MM.1S (cell line): ENCODE measurements around the gene ALPL.

Source experiments
- DNase-seq: peaks from one replicate; pipeline ENCODE4 v3.0.0-alpha.2; 2015
- H2AFZ ChIP-seq: fragments of 300-600 bp; sonication (generic); 2 replicates; pipeline ENCODE4 v1.6.0; 2016; ENCODE audit warnings: antibody characterized with exemption, low read length
- H3F3A ChIP-seq: fragments of 300-600 bp; sonication (generic); 2 replicates; pipeline ENCODE4 v1.6.1; 2016; ENCODE audit warnings: mild to moderate bottlenecking, antibody characterized with exemption, low read length, moderate library complexity, mixed read lengths; ENCODE audit not compliant: insufficient read depth
- H3K27ac ChIP-seq: fragments of 300-600 bp; sonication (generic); 2 replicates; pipeline ENCODE4 v1.5.1; 2016; ENCODE audit warnings: mild to moderate bottlenecking, low read length
- H3K27me3 ChIP-seq: fragments of 300-600 bp; sonication (generic); replicated peaks from 2 replicates; pipeline ENCODE4 v1.6.0; 2016; ENCODE audit warnings: low read length; ENCODE audit not compliant: insufficient read depth
- H3K36me3 ChIP-seq: fragments of 300-600 bp; sonication (generic); replicated peaks from 2 replicates; pipeline ENCODE4 v1.6.1; 2016; ENCODE audit warnings: mild to moderate bottlenecking, low read length, mixed read lengths; ENCODE audit not compliant: insufficient read depth
- H3K4me1 ChIP-seq: fragments of 300-600 bp; sonication (generic); 2 replicates; pipeline ENCODE4 v1.6.1; 2016; ENCODE audit warnings: low read length, mixed read lengths
- H3K4me2 ChIP-seq: fragments of 300-600 bp; sonication (generic); 2 replicates; pipeline ENCODE4 v1.6.0; 2016; ENCODE audit warnings: low read depth, low read length
- H3K4me3 ChIP-seq: fragments of 300-600 bp; sonication (generic); 2 replicates; pipeline ENCODE4 v1.5.1; 2016; ENCODE audit warnings: low read length, mixed read lengths
- H3K79me2 ChIP-seq: fragments of 300-600 bp; sonication (generic); 2 replicates; pipeline ENCODE4 v1.6.1; 2016; ENCODE audit warnings: mixed run types, low read length, mixed read lengths
- H3K9ac ChIP-seq: fragments of 300-600 bp; sonication (generic); 2 replicates; pipeline ENCODE4 v1.6.1; 2016; ENCODE audit warnings: low read length, mixed read lengths
- H3K9me2 ChIP-seq: fragments of 300-600 bp; sonication (generic); replicated peaks from 2 replicates; pipeline ENCODE4 v1.6.1; 2016; ENCODE audit warnings: mild to moderate bottlenecking, low read length, mixed read lengths; ENCODE audit not compliant: insufficient read depth
- H3K9me3 ChIP-seq: fragments of 300-600 bp; sonication (generic); replicated peaks from 2 replicates; pipeline ENCODE4 v1.6.1; 2016; ENCODE audit warnings: mild to moderate bottlenecking, low read length, mixed read lengths; ENCODE audit not compliant: insufficient read depth
- H4K20me1 ChIP-seq: fragments of 300-600 bp; sonication (generic); 2 replicates; pipeline ENCODE4 v1.6.1; 2016; ENCODE audit warnings: mild to moderate bottlenecking, low read length, moderate library complexity, mixed read lengths; ENCODE audit not compliant: insufficient read depth
- EZH2 ChIP-seq: fragments of 300-600 bp; sonication (generic); optimal IDR thresholded peaks from 2 replicates; pipeline ENCODE3; 2017; ENCODE audit warnings: low read depth, mild to moderate bottlenecking, antibody characterized with exemption, low read length, mixed read lengths
- EZH2phosphoT487 ChIP-seq: fragments of 300-600 bp; sonication (generic); IDR thresholded peaks from 2 replicates; pipeline ENCODE4 v1.6.1; 2018; ENCODE audit warnings: antibody characterized with exemption, low read length
- TF ChIP-seq, protein P1 (sequence below): fragments of 300-600 bp; sonication (generic); IDR thresholded peaks from 2 replicates; pipeline ENCODE4 v1.5.1; 2016; ENCODE audit warnings: antibody characterized with exemption, low read length, mixed read lengths

The ALPL gene

DNA sequence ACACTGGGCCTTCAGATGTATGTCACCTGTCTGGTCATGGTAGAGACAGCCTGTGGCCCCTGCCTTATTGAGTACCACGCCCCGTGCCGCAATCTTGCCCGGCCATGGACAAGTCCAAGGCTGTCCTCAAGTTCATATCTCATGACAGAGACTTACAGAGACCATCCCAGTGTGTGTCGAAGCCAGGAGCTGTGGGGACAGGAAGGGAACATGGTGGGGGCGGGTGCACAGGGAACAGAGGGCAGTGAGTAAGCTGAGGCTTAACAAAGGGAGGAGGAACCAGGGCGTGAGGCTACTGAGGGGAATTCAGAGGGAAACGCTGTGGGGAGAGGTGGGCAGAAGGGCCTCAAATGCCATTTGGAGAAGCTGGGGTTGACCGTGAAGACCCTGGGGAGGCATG, 75.8 kb downstream of the ALPL start:
- H4K20me1 ChIP-seq = no peaks in the 10 kb centered on the region

DNA sequence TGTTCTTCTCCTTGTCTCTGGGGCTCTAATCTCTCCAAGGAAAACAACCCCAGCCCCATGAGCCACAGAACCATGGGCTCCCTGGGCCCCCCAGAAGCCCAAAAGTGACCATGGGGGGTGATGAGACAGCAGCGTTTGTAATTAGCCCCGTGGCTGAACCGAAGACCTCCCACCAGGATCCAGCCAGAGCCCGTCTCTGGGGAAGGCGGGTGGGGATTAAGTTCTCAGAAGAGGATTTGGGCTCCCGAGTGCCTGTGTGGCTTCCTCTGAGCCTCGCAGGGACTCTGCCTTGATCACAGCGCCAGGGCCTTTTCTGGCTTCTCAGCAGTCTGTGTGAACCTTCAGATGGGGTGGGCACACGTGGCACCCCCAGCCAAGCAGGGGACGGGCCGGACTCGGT, 77.0 kb downstream of the ALPL start:
- no peak for DNase-seq
- Histone ChIP-seq H4K20me1 (no peaks in the 10 kb centered on the region), H3F3A (no peaks in the 10 kb centered on the region), H3K79me2 (no peaks in the 10 kb centered on the region), H3K4me2 (no peak overlapping the region), H3K27me3 (peaks cover 93% of the 10 kb centered on the region), H3K9me3 (no peaks in the 10 kb centered on the region), H3K36me3 (no peaks in the 10 kb centered on the region), H3K27ac (no peak overlapping the region), H3K4me3 (no peak overlapping the region), H3K9ac (no peak overlapping the region), H3K9me2 (no peaks in the 10 kb centered on the region), H3K4me1 (no peaks in the 10 kb centered on the region), H2AFZ (no peak overlapping the region)
- TF ChIP-seq, protein P1, sequence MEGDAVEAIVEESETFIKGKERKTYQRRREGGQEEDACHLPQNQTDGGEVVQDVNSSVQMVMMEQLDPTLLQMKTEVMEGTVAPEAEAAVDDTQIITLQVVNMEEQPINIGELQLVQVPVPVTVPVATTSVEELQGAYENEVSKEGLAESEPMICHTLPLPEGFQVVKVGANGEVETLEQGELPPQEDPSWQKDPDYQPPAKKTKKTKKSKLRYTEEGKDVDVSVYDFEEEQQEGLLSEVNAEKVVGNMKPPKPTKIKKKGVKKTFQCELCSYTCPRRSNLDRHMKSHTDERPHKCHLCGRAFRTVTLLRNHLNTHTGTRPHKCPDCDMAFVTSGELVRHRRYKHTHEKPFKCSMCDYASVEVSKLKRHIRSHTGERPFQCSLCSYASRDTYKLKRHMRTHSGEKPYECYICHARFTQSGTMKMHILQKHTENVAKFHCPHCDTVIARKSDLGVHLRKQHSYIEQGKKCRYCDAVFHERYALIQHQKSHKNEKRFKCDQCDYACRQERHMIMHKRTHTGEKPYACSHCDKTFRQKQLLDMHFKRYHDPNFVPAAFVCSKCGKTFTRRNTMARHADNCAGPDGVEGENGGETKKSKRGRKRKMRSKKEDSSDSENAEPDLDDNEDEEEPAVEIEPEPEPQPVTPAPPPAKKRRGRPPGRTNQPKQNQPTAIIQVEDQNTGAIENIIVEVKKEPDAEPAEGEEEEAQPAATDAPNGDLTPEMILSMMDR = no peak
- no peak for TF ChIP-seq EZH2phosphoT487
- no peak for TF ChIP-seq EZH2

More for the DNA sequence above, 75.8 kb downstream of the ALPL start:
- Histone ChIP-seq H3K4me3 (no peak overlapping the region), H3K9ac (no peak overlapping the region), H3K4me1 (no peaks in the 10 kb centered on the region), H3K9me2 (no peaks in the 10 kb centered on the region), H2AFZ (no peak overlapping the region), H3K4me2 (no peak overlapping the region), H3F3A (no peaks in the 10 kb centered on the region), H3K27ac (no peak overlapping the region), H3K27me3 (peaks cover 90% of the 10 kb centered on the region), H3K36me3 (no peaks in the 10 kb centered on the region), H3K79me2 (no peaks in the 10 kb centered on the region), H3K9me3 (no peaks in the 10 kb centered on the region)
- TF ChIP-seq, protein P1 = no peak
- DNase-seq = no peak

DNA sequence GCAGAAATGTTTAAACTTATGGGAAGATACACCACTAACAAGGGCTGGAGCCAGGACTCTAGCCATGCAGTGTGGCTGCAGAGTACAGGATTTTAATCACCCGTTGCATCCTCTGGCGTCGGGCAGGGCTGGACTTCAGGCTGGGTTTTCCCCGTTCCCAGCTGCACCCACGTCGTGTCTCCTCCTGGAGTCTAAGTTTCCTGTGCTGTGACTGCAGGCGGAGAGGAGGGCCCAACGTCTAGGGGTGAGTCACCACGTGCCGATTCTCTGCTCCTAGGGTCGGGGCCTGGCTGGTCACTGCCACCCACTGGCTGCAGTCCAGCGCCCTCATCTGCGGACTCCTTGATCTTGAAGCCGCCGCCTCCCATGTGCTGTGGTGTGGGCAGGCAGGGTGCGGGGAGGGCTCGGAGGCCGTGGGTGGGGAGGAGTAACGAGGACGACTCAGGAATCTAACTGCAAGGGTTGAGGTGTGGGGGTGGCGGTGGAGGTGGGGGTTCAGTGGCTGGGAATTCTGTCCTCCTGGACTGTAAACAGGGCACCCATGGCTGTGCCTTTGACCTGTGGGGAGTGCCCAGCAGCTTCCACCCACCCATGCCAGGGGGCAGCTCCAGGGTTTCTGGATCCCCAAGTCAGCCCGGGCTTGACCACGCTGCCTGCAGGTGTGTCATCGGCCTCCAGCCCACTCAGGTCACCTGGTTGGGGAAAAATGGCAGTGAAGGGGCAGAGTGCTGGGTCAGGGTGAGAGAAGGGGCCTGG, 77.8 kb downstream of the ALPL start:
- Histone ChIP-seq H3K9me2 (no peaks in the 10 kb centered on the region), H3K4me3 (no peak overlapping the region), H3K27me3 (peaks cover 95% of the 10 kb centered on the region), H2AFZ (no peak overlapping the region; the same call in 1 of the 2 replicates), H3K79me2 (no peaks in the 10 kb centered on the region), H3K4me2 (peak overlapping the region; percentile 18; the same call in 1 of the 2 replicates), H3K27ac (no peak overlapping the region), H3K9me3 (no peaks in the 10 kb centered on the region), H4K20me1 (no peaks in the 10 kb centered on the region), H3K4me1 (no peaks in the 10 kb centered on the region), H3K36me3 (no peaks in the 10 kb centered on the region), H3F3A (no peaks in the 10 kb centered on the region), H3K9ac (no peak overlapping the region)
- DNase-seq = no peak
- TF ChIP-seq EZH2 (no peak), EZH2phosphoT487 (no peak)
- TF ChIP-seq, protein P1 = no peak
